ENCODE results near the gene LCORL. TPM values are rescaled to one million over a fixed set of nuclear protein-coding genes. Genes with fewer than 3 reads are reported as not detected.

Gene LCORL
- total RNA-seq, 1 experiment from 2014 or later: 13.8 TPM

DNA sequence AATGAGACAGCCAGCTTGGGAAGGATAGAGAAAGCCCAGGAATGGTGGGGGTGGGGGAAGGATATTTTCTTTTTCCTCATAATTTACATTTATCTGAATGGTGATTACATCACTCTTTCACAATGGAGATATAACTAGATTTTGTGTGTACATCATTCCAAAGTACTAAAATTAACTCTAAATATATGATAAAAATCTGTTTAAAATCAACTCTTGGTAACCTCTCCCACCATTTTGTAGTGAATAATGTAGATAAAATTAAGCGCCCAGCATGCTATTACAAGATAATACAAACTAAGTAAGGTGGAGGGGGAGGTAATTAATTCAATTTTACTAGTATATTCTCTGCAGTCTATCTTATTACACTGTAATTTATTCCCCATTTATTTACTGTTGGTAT is 131.9 kb downstream of the LCORL start:
- no peak for DNase-seq
- H3F3A ChIP-seq (ENCODE audit: insufficient read depth, low read depth): no peaks in the 10 kb centered on the region; the same call in 1 of the 2 replicates
- no TSS peak for BruUV-seq (replicated peaks)
- ChIA-PET CTCF (no interaction called here), POLR2A (ENCODE audit: unreplicated experiment) (no interaction called here)
- no peaks in the 10 kb centered on the region for H3K36me3 ChIP-seq (ENCODE audit: low read depth)
- H3K4me1 ChIP-seq (replicated peaks; ENCODE audit: insufficient read depth): no peaks in the 10 kb centered on the region
- no peaks in the 10 kb centered on the region for H3K27me3 ChIP-seq (ENCODE audit: insufficient read depth, low read depth)
- no peak overlapping the region for H3K4me2 ChIP-seq
- no peak overlapping the region for H2AFZ ChIP-seq
- no peaks in the 10 kb centered on the region for H4K20me1 ChIP-seq (ENCODE audit: insufficient read depth)
- intact Hi-C loops (cut with micrococcal nuclease; ENCODE audit: unreplicated experiment): no loop called here
- H3K9me2 ChIP-seq (ENCODE audit: insufficient read depth): no peaks in the 10 kb centered on the region
- H3K79me2 ChIP-seq (ENCODE audit: low read depth): no peaks in the 10 kb centered on the region
- no peaks in the 10 kb centered on the region for H3K9me3 ChIP-seq (ENCODE audit: insufficient read depth, low read depth)
- H3K4me3 ChIP-seq: no peak overlapping the region
- no peak overlapping the region for H3K27ac ChIP-seq
- TF ChIP-seq, protein P1, sequence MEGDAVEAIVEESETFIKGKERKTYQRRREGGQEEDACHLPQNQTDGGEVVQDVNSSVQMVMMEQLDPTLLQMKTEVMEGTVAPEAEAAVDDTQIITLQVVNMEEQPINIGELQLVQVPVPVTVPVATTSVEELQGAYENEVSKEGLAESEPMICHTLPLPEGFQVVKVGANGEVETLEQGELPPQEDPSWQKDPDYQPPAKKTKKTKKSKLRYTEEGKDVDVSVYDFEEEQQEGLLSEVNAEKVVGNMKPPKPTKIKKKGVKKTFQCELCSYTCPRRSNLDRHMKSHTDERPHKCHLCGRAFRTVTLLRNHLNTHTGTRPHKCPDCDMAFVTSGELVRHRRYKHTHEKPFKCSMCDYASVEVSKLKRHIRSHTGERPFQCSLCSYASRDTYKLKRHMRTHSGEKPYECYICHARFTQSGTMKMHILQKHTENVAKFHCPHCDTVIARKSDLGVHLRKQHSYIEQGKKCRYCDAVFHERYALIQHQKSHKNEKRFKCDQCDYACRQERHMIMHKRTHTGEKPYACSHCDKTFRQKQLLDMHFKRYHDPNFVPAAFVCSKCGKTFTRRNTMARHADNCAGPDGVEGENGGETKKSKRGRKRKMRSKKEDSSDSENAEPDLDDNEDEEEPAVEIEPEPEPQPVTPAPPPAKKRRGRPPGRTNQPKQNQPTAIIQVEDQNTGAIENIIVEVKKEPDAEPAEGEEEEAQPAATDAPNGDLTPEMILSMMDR (conservative IDR thresholded peaks at IDR 0.05): no peak
- no peak for TF ChIP-seq EZH2 (IDR thresholded peaks at IDR 0.05; ENCODE audit: low read depth)

DNA sequence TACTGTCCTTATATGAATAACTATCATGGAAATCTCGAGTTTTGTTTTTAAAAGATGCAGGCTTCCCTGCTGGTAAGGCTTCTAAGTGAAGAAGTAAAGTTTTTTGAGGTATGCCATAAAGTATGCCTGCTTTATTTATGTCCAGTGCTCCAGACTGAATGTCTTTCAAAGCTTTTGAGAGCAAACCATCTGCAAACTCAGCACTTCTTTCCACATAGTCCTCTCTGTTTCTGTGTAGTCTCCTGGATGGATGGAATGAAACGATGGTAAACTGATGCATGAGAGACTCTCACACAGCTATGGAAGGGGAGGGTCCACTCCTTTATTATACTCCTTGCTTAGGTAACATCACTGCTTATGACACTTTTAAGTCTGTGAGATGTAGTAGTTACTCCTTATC is 137.0 kb downstream of the LCORL start:
- no peak overlapping the region for H3K4me3 ChIP-seq
- H3K27ac ChIP-seq: no peak overlapping the region
- no peaks in the 10 kb centered on the region for H3K4me1 ChIP-seq (replicated peaks; ENCODE audit: insufficient read depth)
- no peak overlapping the region for H2AFZ ChIP-seq
- no peak overlapping the region for H3K4me2 ChIP-seq
- H3K27me3 ChIP-seq (ENCODE audit: insufficient read depth, low read depth): no peaks in the 10 kb centered on the region
- no peaks in the 10 kb centered on the region for H3K9me2 ChIP-seq (ENCODE audit: insufficient read depth)
- H4K20me1 ChIP-seq (ENCODE audit: insufficient read depth): no peaks in the 10 kb centered on the region
- no peaks in the 10 kb centered on the region for H3F3A ChIP-seq (ENCODE audit: insufficient read depth, low read depth)
- intact Hi-C loops (cut with micrococcal nuclease; ENCODE audit: unreplicated experiment): no loop called here
- no peak for TF ChIP-seq EZH2 (IDR thresholded peaks at IDR 0.05; ENCODE audit: low read depth)
- TF ChIP-seq, protein P1 (conservative IDR thresholded peaks at IDR 0.05): no peak
- H3K79me2 ChIP-seq (ENCODE audit: low read depth): no peaks in the 10 kb centered on the region
- H3K36me3 ChIP-seq (ENCODE audit: low read depth): no peaks in the 10 kb centered on the region
- ChIA-PET POLR2A (ENCODE audit: unreplicated experiment) (no interaction called here), CTCF (no interaction called here)
- no peak for DNase-seq
- no TSS peak for BruUV-seq (replicated peaks)
- no peaks in the 10 kb centered on the region for H3K9me3 ChIP-seq (ENCODE audit: insufficient read depth, low read depth)

DNA sequence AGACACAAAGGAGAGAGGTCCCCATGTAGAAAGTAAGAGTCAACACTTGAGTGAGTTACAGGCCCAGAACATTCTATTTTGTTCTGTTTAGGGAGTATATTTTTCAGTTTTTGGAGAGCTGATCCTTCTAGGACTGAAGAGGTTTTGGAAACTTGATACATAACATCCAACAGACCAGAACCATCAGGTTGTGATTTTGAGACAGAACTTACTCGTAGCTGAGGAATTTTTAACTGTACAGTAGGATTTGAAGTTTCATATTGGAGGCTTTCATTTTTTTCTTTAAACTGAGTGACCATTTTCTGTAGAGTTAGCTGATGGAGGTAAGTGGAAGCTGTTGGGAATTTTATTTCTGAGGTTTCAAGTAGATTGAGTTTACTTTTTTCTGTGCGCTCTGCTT is 137.5 kb downstream of the LCORL start:
- intact Hi-C loops (cut with micrococcal nuclease; ENCODE audit: unreplicated experiment): no loop called here

More for the DNA sequence above, 137.5 kb downstream of the LCORL start:
- Histone ChIP-seq H3K4me3 (no peak overlapping the region), H3K4me1 (replicated peaks; ENCODE audit: insufficient read depth) (no peaks in the 10 kb centered on the region), H3K9me3 (ENCODE audit: insufficient read depth, low read depth) (no peaks in the 10 kb centered on the region), H3K79me2 (ENCODE audit: low read depth) (no peaks in the 10 kb centered on the region), H3K27ac (no peak overlapping the region), H4K20me1 (ENCODE audit: insufficient read depth) (no peaks in the 10 kb centered on the region), H3F3A (ENCODE audit: insufficient read depth, low read depth) (no peaks in the 10 kb centered on the region), H3K4me2 (no peak overlapping the region), H3K27me3 (ENCODE audit: insufficient read depth, low read depth) (no peaks in the 10 kb centered on the region), H3K9me2 (ENCODE audit: insufficient read depth) (no peaks in the 10 kb centered on the region), H3K36me3 (ENCODE audit: low read depth) (no peaks in the 10 kb centered on the region), H2AFZ (no peak overlapping the region)
- TF ChIP-seq, protein P1 (conservative IDR thresholded peaks at IDR 0.05): no peak
- no peak for TF ChIP-seq EZH2 (IDR thresholded peaks at IDR 0.05; ENCODE audit: low read depth)
- BruUV-seq (replicated peaks): no TSS peak
- ChIA-PET POLR2A (ENCODE audit: unreplicated experiment) (no interaction called here), CTCF (no interaction called here)
- no peak for DNase-seq

Data from PC-9 (cell line).